Neural cell (in vitro differentiated cells): Measurements from ENCODE around the gene PRSS38.

Experiments
- EZH2 ChIP-seq: fragments of 200-600, 300-800 bp; shearing (Covaris generic), sonication (generic); IDR thresholded peaks from 2 replicates; pipeline ENCODE4 v1.6.1; 2014; ENCODE audit warnings: antibody characterized with exemption, low read length, borderline replicate concordance, mild to moderate bottlenecking; ENCODE audit not compliant: insufficient read depth, poor library complexity, severe bottlenecking
- RAD21 ChIP-seq: fragments of 450-650 bp; conservative IDR thresholded peaks from 2 replicates; pipeline ENCODE4 v1.6.1; 2014; ENCODE audit warnings: antibody characterized with exemption, mild to moderate bottlenecking, moderate library complexity
- TF ChIP-seq, protein P1 (sequence below): fragments of 450-650 bp; IDR thresholded peaks from 2 replicates; pipeline ENCODE4 v1.5.1; 2014; ENCODE audit warnings: antibody characterized with exemption, mild to moderate bottlenecking, moderate library complexity; ENCODE audit not compliant: poor library complexity, severe bottlenecking

- TF ChIP-seq, protein P1, sequence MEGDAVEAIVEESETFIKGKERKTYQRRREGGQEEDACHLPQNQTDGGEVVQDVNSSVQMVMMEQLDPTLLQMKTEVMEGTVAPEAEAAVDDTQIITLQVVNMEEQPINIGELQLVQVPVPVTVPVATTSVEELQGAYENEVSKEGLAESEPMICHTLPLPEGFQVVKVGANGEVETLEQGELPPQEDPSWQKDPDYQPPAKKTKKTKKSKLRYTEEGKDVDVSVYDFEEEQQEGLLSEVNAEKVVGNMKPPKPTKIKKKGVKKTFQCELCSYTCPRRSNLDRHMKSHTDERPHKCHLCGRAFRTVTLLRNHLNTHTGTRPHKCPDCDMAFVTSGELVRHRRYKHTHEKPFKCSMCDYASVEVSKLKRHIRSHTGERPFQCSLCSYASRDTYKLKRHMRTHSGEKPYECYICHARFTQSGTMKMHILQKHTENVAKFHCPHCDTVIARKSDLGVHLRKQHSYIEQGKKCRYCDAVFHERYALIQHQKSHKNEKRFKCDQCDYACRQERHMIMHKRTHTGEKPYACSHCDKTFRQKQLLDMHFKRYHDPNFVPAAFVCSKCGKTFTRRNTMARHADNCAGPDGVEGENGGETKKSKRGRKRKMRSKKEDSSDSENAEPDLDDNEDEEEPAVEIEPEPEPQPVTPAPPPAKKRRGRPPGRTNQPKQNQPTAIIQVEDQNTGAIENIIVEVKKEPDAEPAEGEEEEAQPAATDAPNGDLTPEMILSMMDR = no peak
- TF ChIP-seq RAD21 (no peak), EZH2 (no peak)
These were observed 65.0 kb downstream of the PRSS38 start for GRCh38 chr1:227880342-227880924.
